Measurements from ENCODE around the gene FBXL20.

FBXL20 gene

DNA sequence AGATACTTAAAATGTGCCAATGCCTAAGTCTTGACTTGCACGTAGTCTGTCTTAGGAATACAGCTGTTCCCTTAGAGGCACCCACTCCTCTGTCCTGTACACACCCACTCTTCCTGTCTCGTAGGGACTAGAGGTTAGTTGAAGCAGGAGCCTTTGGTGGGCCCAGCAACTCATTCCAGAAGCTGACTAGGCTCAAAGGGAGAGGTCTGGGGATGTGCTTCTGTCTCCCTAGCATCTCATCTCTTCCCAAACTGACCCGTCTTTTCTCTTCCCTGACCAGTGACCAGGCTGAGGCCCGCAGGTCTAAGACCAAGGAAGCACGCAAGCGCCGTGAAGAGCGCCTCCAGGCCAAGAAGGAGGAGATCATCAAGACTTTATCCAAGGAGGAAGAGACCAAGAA is 197.2 kb downstream of the FBXL20 start:
- TF ChIP-seq CTCF (conservative IDR thresholded peaks at IDR 0.05), result no peak
- peak overlapping the region; percentile 99 for H3K27ac ChIP-seq
